NCI-H510A treated with DMSO at 0.1 percent for 48 hours (cell line): ENCODE results near the gene TAF4B.
"Not testable (repeated sequence)": the region's sequence is repeated elsewhere in the genome, so short reads cannot be mapped to it uniquely, and the experiment has no call there.

Experiments used
- DNase-seq: peaks from one replicate; lab custom pipeline; 2025; lab: John Stamatoyannopoulos, UW

The TAF4B gene

GRCh38 chr18:26424428-26425147 lies 198.3 kb downstream of the TAF4B start:
- no peak for DNase-seq

- no peak for DNase-seq
Observed at GRCh38 chr18:26425148-26425531, 198.9 kb downstream of the TAF4B start.

- peak; percentile 43 for DNase-seq
Observed at GRCh38 chr18:26429535-26430226, 203.4 kb downstream of the TAF4B start.

DNA sequence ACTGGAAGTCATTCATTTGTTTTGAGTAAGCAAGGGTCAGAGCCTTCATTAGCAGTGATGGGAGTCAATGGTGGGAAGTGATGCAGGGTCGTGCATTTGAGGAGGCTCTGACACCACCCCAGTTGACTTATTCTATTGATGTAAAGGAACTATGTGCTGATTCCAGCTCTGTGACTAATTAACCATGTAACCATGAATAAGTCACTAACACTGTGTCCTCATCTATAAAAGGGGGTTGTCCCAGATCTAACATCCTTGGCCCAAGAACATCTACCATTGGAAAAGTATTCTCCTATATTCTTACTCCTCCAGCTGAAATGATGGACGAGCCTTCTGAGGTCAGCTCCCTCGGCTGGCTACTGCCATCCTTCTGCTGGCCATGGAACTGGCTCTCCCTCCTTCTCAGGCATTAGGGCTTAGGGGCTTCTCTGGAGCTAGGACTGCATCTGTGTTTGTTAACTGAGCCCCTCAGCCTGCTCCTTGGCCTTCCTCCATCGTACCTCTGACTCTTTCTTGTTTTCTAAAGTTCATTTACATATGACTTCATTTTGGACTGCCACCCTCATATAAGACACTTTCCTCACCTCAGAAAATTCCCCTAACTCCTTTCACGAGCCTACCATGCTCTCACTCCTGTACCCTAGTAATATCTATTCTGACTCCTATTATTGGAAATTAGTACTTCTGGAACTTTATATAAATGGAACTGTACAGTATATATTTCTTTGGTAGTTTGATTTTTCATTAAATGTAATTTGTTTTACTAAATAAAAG lies 206.6 kb downstream of the TAF4B start:
- DNase-seq, result no peak

- DNase-seq, result no peak
Observed at GRCh38 chr18:26434887-26435286, 208.6 kb downstream of the TAF4B start.

GRCh38 chr18:26435415-26436095 lies 209.3 kb downstream of the TAF4B start:
- no peak for DNase-seq

DNA sequence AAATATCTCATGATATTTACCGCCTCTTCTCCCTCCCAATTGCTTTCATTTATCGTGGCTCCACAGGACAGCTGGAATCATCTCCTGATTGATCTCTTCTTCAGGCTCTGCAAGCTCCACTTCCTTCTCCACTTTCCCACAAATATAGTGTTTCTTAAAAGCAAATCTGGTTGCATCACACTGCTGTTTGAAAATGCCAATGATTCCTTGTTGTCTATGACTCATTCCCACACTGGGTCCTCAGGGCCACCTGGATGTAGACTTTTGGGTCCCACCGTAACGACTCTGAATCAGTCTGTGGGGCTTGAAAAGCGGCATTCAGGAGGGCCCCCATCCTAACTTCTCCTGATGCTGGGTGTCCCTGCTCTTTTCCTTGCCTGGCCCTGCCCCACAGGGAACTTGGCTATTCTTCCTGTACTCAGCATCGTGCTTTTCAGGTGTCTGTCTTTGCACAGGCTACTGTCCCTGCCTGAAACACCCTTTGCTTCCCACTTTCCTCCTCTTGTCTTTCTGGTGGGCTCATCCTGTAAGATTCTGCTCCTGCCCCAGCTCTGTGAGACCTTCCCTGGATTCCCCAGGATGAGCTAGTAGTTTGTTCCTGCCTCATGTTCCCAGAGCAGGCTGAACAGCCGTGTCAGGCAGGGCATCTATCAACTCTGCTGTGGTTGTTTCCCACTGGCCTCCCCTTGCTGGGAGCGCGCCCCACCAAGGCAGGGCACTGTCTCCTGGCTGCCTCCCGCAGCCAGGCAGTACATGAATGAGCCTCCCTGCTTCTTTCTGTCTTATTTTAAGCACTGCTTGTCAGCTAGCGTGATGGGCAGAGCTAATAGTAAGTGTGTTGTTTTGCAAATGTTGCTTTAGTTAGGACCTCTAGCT lies 210.2 kb downstream of the TAF4B start:
- DNase-seq, result no peak

DNA sequence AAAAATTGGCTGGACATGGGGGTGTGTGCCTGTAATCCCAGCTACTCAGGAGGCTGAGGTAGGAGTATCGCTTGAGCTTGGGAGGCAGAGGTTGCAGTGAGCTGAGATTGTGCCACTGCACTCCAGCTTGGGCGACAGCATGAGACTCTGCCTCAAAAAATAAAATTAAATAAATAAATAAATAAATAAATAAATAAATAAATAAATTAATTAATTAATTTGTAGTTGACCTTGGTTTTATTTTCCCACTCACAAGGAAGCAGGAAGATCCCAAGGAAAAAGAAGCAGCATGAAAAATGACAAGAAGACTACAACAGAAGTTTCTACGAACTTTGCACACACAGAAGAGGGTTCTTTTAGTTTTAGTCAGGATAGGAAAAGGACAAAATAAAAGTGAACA lies 211.4 kb downstream of the TAF4B start:
- DNase-seq, result not testable (repeated sequence)

DNA sequence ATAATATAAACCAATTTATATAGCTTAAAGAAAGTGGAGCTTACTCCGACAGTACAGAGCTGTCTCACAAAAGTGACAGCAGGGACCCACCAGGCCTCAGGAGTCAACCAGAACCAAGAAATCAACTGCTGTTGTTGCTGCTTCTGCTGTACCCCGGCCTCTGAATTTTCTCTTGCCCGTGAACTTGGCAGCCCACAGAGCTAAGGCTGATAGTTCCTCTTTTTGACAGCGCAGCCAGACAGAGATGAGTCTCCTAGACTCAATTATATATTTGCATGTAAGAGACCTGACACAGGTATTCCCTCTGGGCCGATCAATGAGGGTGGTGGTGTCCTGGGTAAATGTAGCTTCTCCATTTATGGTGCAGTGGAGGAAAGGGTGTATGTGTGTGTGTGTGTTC lies 212.7 kb downstream of the TAF4B start:
- no peak for DNase-seq

- no peak for DNase-seq
Observed at GRCh38 chr18:26439537-26439936, 213.3 kb downstream of the TAF4B start.

- DNase-seq, result no peak
Observed at GRCh38 chr18:26440644-26441043, 214.4 kb downstream of the TAF4B start.
